ENCODE results near the gene DGKH. TPM values are rescaled to one million over a fixed set of nuclear protein-coding genes. Genes with fewer than 3 reads are reported as not detected.

The DGKH gene
- total RNA-seq, 1 donor, result 16.0 TPM

GRCh38 chr13:42028113-42028799, 20.2 kb upstream of the DGKH start:
- TF ChIP-seq, protein P1, sequence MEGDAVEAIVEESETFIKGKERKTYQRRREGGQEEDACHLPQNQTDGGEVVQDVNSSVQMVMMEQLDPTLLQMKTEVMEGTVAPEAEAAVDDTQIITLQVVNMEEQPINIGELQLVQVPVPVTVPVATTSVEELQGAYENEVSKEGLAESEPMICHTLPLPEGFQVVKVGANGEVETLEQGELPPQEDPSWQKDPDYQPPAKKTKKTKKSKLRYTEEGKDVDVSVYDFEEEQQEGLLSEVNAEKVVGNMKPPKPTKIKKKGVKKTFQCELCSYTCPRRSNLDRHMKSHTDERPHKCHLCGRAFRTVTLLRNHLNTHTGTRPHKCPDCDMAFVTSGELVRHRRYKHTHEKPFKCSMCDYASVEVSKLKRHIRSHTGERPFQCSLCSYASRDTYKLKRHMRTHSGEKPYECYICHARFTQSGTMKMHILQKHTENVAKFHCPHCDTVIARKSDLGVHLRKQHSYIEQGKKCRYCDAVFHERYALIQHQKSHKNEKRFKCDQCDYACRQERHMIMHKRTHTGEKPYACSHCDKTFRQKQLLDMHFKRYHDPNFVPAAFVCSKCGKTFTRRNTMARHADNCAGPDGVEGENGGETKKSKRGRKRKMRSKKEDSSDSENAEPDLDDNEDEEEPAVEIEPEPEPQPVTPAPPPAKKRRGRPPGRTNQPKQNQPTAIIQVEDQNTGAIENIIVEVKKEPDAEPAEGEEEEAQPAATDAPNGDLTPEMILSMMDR (IDR thresholded peaks at IDR 0.05; ENCODE audit: insufficient read depth, low read depth, low read length), result no peak

GRCh38 chr13:42035905-42036521, 12.4 kb upstream of the DGKH start:
- no peak overlapping the region for H3K4me3 ChIP-seq (ENCODE audit: low read depth, low read length)
- TF ChIP-seq, protein P1 (IDR thresholded peaks at IDR 0.05; ENCODE audit: insufficient read depth, low read depth, low read length), result no peak
- no peak for DNase-seq (ENCODE audit: low read depth)

More at GRCh38 chr13:42028113-42028799, 20.2 kb upstream of the DGKH start:
- DNase-seq (ENCODE audit: low read depth), result no peak
- no peak overlapping the region for H3K4me3 ChIP-seq (ENCODE audit: low read depth, low read length)

DNA sequence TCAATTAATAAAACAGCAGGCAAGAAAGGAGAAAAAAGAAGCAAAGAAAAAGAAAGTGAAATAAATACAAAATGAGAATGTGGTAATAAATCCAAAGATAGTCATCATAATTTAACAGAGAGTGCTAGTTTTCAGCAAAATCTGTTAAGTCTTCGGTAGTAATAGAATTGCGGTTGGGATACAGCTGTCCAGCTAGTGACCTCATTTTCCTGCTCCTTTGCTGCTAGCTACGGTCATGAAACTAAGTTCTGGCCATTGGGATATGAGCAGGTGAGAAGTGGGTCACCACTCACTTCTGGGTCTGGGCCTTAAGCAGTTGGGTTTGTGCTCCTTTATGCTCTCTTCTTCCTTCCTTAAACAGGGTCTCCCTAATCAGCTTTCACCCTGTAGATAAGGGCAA, 11.7 kb upstream of the DGKH start:
- no peak for DNase-seq (ENCODE audit: low read depth)
- no peak overlapping the region for H3K4me3 ChIP-seq (ENCODE audit: low read depth, low read length)
- TF ChIP-seq, protein P1 (IDR thresholded peaks at IDR 0.05; ENCODE audit: insufficient read depth, low read depth, low read length), result no peak

- peak overlapping the region; percentile 90 for H3K4me3 ChIP-seq (ENCODE audit: low read depth, low read length)
- TF ChIP-seq, protein P1 (IDR thresholded peaks at IDR 0.05; ENCODE audit: insufficient read depth, low read depth, low read length), result no peak
- no peak for DNase-seq (ENCODE audit: low read depth)
Measured at GRCh38 chr13:42038661-42039456, 9.6 kb upstream of the DGKH start.

GRCh38 chr13:42039457-42039945, 8.9 kb upstream of the DGKH start:
- TF ChIP-seq, protein P1 (IDR thresholded peaks at IDR 0.05; ENCODE audit: insufficient read depth, low read depth, low read length), result no peak
- no peak for DNase-seq (ENCODE audit: low read depth)
- H3K4me3 ChIP-seq (ENCODE audit: low read depth, low read length), result peak overlapping the region; percentile 90

- TF ChIP-seq, protein P1 (IDR thresholded peaks at IDR 0.05; ENCODE audit: insufficient read depth, low read depth, low read length), result no peak
- peak; percentile 91 for DNase-seq (ENCODE audit: low read depth)
- H3K4me3 ChIP-seq (ENCODE audit: low read depth, low read length), result peak overlapping the region; percentile 90
Measured at GRCh38 chr13:42039946-42040729, 8.3 kb upstream of the DGKH start.
